Measurements from ENCODE around the gene TULP3.
A peak's percentile ranks its signal among the peaks of the same experiment; 100 is the strongest.
"Not testable (repeated sequence)": the region's sequence is repeated elsewhere in the genome, so short reads cannot be mapped to it uniquely, and the experiment has no call there.

The TULP3 gene, protein sequence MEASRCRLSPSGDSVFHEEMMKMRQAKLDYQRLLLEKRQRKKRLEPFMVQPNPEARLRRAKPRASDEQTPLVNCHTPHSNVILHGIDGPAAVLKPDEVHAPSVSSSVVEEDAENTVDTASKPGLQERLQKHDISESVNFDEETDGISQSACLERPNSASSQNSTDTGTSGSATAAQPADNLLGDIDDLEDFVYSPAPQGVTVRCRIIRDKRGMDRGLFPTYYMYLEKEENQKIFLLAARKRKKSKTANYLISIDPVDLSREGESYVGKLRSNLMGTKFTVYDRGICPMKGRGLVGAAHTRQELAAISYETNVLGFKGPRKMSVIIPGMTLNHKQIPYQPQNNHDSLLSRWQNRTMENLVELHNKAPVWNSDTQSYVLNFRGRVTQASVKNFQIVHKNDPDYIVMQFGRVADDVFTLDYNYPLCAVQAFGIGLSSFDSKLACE

DNA sequence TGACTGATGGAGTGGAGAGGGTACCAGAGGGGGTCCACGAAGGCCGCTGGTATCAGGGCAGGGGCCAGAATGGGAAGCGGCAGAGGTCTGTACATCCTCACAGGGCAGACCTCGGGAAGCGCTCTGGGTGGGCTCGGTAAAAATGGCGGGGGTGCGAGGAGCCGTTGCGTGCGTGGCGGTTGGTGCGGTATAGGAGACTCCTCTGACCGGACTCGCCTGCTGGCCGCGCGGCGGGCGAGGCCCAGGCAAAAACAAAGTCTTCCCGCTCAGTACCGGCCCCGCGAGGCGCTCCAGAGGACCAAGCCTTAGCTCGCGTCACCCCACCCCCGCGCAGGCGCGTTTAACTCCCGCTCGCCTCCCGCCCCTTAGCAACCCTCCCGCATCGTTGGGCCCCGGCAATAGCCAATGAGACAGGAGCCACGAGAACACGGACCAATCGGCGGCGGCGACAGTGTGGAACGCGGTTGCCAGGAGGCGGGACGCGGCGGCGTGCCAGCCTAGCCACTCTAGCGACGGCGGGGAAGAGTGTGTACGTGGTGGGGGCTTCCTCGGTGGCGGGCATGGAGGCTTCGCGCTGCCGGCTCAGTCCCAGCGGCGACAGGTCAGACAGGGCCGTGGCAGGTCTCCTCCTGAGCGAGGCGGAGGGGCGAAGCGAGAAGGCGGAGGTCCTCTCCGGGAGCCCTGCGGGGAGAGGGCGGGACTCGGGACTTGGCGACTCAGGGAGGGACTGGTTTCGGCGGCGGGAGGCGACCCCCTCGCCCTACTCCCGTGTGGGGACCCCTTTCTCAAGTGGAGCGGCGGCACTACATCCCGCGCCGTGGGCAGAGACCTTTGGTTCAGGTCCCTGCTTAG is at the start of gene TULP3:
Gene TULP3, plus strand, starts transcription at position 504 of the 852 bp plus-strand sequence. Its CDS starts 57 bp downstream, at position 561.
- peak; percentile 98 for DNase-seq (ENCODE audit: low read depth)

DNA sequence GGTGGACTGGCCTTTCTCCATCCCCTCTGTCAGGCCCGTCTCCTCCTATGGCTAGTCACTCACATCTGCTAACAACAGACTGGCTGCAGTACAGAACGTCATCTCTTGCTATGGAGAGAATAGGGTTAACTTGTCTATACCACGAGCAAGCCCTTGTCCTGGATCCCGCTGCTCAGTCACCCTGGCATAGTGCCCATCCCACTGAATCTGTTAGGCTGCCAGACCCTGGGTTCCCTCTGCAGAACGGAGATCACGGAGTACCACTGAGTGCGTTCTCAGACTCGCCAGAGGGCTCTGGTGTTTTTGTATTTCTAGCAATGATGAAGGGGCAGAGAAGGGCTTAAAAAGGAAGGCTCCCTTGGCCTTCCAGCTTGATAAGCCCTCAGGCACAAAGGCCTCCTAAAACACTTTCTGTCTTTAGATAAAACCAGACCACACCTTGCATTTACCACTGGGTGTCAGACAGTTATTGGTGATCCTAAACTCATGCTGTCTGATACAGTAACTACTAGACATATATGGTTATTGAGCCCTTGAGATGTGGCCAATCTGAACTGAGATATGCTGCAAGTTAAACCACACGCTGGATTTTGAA is 49.5 kb upstream of the TULP3 start:
- DNase-seq (ENCODE audit: low read depth): no peak

GRCh38 chr12:2842948-2843347 is 47.7 kb upstream of the TULP3 start:
- no peak for DNase-seq (ENCODE audit: low read depth)

GRCh38 chr12:2844786-2845185 is 45.9 kb upstream of the TULP3 start:
- no peak for DNase-seq (ENCODE audit: low read depth)

GRCh38 chr12:2845280-2845679 is 45.4 kb upstream of the TULP3 start:
- DNase-seq (ENCODE audit: low read depth): no peak

DNA sequence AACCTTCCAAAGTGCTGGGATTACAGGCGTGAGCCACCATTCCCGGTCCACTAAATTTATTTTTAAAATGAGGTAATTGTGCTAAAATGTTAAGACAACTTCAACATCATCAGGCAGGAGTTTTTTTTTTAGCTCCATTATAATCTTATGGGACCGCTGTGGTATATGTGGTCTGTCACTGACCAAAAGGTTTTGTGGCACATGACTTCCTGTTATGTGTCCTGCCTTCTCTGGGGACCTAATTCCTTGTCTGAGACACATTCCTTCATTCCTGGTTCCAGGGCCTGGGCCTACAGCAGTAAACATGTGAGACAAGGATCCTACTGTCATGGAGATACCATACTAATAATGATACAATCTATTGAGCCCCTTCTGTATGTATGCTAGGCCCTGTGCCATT is 38.8 kb upstream of the TULP3 start:
- DNase-seq (ENCODE audit: low read depth): no peak

DNA sequence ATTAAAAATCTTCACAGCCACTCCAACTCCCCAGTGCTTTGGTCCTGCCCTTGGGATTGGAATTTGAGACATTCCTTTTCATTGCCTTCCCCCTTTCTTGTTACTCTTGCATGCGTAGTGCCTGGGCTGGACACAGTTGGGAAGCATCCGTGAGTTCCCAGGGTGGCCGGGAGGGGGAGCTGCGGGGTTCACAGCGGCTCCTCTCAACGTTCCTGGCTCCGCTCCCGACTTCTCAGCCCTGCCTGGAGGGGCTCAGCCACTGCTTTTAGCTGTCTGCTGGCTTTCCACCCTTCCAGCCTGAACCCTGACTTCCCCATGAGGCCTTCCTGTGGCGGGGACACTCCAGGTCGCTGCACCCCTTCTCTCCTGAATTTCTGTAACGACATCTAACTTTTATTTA is 37.1 kb upstream of the TULP3 start:
- peak; percentile 10 for DNase-seq (ENCODE audit: low read depth)

DNA sequence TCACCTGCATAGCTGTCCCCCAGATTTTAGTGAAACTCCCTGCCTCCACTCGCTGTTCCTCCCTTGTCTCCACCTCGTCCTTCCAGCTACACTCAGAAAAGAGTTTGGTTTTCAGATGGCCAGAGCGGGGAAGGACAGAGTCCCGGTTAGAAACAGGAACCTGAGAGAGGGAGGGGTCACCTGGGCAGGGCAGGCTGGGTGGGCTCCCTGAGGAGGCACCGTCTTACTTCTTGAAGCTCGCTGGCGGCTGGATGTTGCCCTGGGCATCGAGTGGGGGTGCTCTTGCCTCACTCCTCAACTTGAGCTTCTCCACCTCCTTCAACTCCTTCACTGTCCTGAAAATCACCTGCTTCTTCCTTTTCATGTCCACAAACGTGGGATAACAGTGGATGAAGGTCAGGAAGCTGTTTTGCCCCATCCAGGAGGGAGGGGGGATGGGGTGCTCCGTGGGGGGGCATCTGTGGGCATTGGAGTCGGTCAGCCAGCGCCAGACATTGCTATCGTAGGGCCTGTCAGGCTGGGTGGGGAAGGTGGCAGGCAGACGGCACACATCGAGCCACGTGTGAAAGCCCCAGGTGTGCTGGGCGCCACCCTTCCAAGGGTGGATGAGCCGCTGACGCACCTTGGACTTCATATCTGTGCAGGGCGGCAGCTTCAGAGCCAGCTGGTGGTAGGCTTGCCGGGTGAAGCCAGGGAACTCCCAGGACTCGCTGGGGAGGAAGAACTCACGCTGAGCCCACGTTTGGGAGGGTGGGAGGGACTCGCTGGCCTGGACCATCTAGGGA is 35.8 kb upstream of the TULP3 start:
- DNase-seq (ENCODE audit: low read depth): no peak

- DNase-seq (ENCODE audit: low read depth): no peak
These were observed 35.1 kb upstream of the TULP3 start for GRCh38 chr12:2855546-2855945.

DNA sequence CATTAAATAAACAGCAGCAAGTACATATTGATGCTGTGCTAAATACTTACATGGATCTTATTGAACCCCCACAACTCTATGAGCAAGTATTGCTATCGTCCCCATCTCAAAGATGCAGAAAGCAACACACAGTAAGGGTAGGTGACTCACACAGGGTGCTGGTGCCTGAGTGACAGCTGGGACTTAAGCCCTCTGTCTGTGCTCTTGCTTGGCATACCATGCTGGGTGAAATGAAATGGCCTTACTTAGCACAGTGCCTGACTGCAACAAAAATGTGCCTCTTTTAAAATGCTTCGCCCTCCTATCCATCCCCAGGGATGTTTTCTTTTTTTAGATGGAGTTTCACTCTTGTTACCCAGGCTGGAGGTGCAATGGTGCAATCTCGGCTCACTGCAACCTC is 34.6 kb upstream of the TULP3 start:
- no peak for DNase-seq (ENCODE audit: low read depth)

GRCh38 chr12:2857021-2857431 is 33.7 kb upstream of the TULP3 start, which contains the start of gene TEX52:
Gene TEX52 (minus strand): TSS chr12:2857039. CDS start chr12:2857026, 13 bp downstream.
- DNase-seq (ENCODE audit: low read depth): no peak

DNA sequence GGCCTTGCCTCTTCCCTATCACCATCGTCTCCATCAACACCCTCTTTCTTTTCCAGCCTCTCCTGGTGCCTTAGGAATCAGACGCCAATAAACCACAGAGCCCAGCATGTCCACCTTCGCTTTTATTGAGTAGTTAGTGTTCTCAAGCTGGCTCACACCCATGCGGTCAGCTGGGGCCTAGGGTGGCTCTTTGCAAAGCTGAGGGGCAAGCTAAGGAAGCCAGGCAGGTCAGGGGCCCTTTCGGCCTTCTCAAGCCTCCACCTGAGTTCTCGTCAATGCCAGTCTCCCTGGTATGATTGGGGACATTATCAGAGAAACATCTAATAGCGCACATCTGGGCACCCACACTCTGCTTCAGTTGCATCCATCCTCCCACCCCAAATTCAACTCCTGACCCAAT is 33.1 kb upstream of the TULP3 start:
- DNase-seq (ENCODE audit: low read depth): no peak

DNA sequence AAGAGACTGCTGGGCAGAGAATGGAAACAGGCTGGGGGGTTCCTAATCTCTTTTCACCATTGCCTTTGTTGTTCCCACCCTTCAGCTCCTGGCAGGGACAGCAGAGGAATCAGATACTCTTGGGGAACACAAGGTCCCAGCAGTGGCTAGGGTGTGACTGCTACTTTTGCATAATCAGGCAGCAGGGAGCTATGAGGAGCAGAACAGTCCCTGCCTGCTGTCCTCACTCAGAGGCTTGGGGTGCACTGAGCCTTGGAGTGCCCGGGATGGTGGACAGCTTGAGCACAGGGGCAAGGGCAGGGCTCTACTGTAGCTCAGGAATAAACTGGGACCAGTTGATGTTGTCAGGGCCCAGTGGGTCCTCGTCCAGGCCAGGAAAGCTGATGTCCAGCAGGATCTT is 32.4 kb upstream of the TULP3 start:
- no peak for DNase-seq (ENCODE audit: low read depth)

- DNase-seq (ENCODE audit: low read depth): no peak
These were observed 31.7 kb upstream of the TULP3 start for GRCh38 chr12:2858944-2859421.

- no peak for DNase-seq (ENCODE audit: low read depth)
These were observed 30.5 kb upstream of the TULP3 start for GRCh38 chr12:2860170-2860569.

GRCh38 chr12:2862876-2863275 is 27.8 kb upstream of the TULP3 start:
- DNase-seq (ENCODE audit: low read depth): no peak

- not testable (repeated sequence) for DNase-seq (ENCODE audit: low read depth)
These were observed 27.3 kb upstream of the TULP3 start for GRCh38 chr12:2863402-2863801.

GRCh38 chr12:2864198-2864597 is 26.5 kb upstream of the TULP3 start:
- no peak for DNase-seq (ENCODE audit: low read depth)

- DNase-seq (ENCODE audit: low read depth): not testable (repeated sequence)
These were observed 21.6 kb upstream of the TULP3 start for GRCh38 chr12:2868986-2869632.

DNA sequence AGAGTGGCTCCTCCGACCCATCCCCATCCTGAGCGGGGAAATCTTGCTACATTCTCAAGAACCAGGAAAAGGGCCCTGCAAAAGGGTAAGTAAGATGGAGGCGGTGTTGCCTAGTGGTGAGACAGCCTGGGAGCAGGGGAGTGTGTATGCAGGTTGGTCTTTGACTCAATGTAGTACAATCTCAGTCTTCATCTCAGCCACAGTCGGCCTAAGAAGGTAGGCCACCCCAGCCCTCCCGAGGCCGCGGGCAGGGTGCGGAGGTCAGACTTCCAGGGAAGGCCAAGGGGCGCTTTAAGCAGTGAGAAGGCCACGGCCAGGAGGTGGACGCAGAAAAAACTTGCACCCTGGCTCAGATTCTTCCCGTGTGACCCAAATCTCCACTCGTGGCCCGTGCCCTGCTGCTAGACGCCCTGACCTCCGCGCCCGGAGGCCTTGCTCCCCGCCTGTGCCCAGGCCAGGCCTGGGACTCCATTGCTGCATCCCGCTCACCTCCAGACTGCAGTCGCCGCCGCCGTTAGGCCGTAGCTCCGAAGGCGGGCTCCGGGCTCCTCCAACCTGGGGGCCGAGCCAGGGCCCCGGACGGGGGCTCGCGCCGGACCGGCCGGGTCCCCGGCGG is 14.2 kb upstream of the TULP3 start:
- DNase-seq (ENCODE audit: low read depth): no peak

Data from activated gamma-delta T cell treated with anti-CD3 and anti-CD28 coated beads, Interleukin-2, amount 50 U/mL, for 16 hours (primary cell).